Measurements from ENCODE around the gene PRDM11.

GRCh38 chr11:45179686-45180178 is 33.3 kb downstream of the PRDM11 start:
- TF ChIP-seq, protein P1, sequence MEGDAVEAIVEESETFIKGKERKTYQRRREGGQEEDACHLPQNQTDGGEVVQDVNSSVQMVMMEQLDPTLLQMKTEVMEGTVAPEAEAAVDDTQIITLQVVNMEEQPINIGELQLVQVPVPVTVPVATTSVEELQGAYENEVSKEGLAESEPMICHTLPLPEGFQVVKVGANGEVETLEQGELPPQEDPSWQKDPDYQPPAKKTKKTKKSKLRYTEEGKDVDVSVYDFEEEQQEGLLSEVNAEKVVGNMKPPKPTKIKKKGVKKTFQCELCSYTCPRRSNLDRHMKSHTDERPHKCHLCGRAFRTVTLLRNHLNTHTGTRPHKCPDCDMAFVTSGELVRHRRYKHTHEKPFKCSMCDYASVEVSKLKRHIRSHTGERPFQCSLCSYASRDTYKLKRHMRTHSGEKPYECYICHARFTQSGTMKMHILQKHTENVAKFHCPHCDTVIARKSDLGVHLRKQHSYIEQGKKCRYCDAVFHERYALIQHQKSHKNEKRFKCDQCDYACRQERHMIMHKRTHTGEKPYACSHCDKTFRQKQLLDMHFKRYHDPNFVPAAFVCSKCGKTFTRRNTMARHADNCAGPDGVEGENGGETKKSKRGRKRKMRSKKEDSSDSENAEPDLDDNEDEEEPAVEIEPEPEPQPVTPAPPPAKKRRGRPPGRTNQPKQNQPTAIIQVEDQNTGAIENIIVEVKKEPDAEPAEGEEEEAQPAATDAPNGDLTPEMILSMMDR (conservative IDR thresholded peaks at IDR 0.05; ENCODE audit: low read depth, low read length) = no peak
- no peak for TF ChIP-seq EZH2 (IDR thresholded peaks at IDR 0.05; ENCODE audit: borderline replicate concordance, low read depth, low read length, poor library complexity, severe bottlenecking)

Measured in A673 (cell line).